GM18868 (cell line): ENCODE data around the gene HAGH.
"Not testable (repeated sequence)": the region's sequence is repeated elsewhere in the genome, so short reads cannot be mapped to it uniquely, and the experiment has no call there.

Experiments used
- ATAC-seq: cut with Tn5 transposase; IDR thresholded peaks from one replicate; pipeline ENCODE4 v1.9.1; 2021; ENCODE audit warnings: mild to moderate bottlenecking, moderate library complexity; ENCODE audit not compliant: unreplicated experiment

Gene HAGH

GRCh38 chr16:1815461-1815860 lies 11.2 kb downstream of the HAGH start:
- no peak for ATAC-seq

- ATAC-seq = no peak
Measured at GRCh38 chr16:1812732-1813163, 13.9 kb downstream of the HAGH start.

- no peak for ATAC-seq
Measured at GRCh38 chr16:1810536-1810935, 16.1 kb downstream of the HAGH start.

- ATAC-seq = no peak
Measured at GRCh38 chr16:1810106-1810505, 16.5 kb downstream of the HAGH start.

GRCh38 chr16:1809281-1809801 lies 17.3 kb downstream of the HAGH start:
- ATAC-seq = no peak

GRCh38 chr16:1808691-1809090 lies 17.9 kb downstream of the HAGH start:
- ATAC-seq = no peak

- ATAC-seq = no peak
Measured at GRCh38 chr16:1807626-1808025, 19.0 kb downstream of the HAGH start.

- no peak for ATAC-seq
Measured at GRCh38 chr16:1800701-1801100, 25.9 kb downstream of the HAGH start.

- ATAC-seq = not testable (repeated sequence)
Measured at GRCh38 chr16:1799263-1799662, 27.4 kb downstream of the HAGH start.

GRCh38 chr16:1794908-1795666 lies 31.5 kb downstream of the HAGH start:
- ATAC-seq = no peak

- ATAC-seq = no peak
Measured at GRCh38 chr16:1794221-1794871, 32.3 kb downstream of the HAGH start.

GRCh38 chr16:1793578-1794220 lies 32.9 kb downstream of the HAGH start, which contains the start of gene IGFALS:
Gene IGFALS, minus strand, starts transcription at chr16:1793705. Its CDS starts 53 bp downstream, at chr16:1793652.
- ATAC-seq = no peak

- ATAC-seq = no peak
Measured at GRCh38 chr16:1792836-1793577, 33.6 kb downstream of the HAGH start.

GRCh38 chr16:1791943-1792812 lies 34.4 kb downstream of the HAGH start:
- no peak for ATAC-seq

GRCh38 chr16:1791256-1791942 lies 35.2 kb downstream of the HAGH start:
- ATAC-seq = no peak

- ATAC-seq = no peak
Measured at GRCh38 chr16:1790611-1791255, 35.9 kb downstream of the HAGH start.

- no peak for ATAC-seq
Measured at GRCh38 chr16:1790261-1790610, 36.4 kb downstream of the HAGH start.

- no peak for ATAC-seq
Measured at GRCh38 chr16:1789643-1790045, 37.0 kb downstream of the HAGH start.

- no peak for ATAC-seq
Measured at GRCh38 chr16:1788708-1789100, 37.9 kb downstream of the HAGH start.
